Liver (tissue), 9 donors: ENCODE results near the gene IL22RA1. TPM values are rescaled to one million over a fixed set of nuclear protein-coding genes. Genes with fewer than 3 reads are reported as not detected.

Experiments
- DNase-seq: peaks from one replicate; pipeline ENCODE4 v3.0.0-alpha.2; 2017; ENCODE audit warnings: low spot score
- H3K27ac ChIP-seq, 2 donors: one replicate each; pipeline ENCODE4 v1.7.0; 2013; ENCODE audit warnings: inconsistent platforms in 2 of 2, low read length in 2 of 2, control low read depth in 1 of 2, low read depth in 1 of 2, mild to moderate bottlenecking in 1 of 2
- H3K27me3 ChIP-seq, 4 donors: one replicate each; pipeline versions ENCODE4 v1.6.1 to v1.7.0; 2013; ENCODE audit warnings: low read length in 3 of 4, inconsistent platforms in 1 of 4, mild to moderate bottlenecking in 1 of 4, moderate library complexity in 1 of 4; ENCODE audit not compliant: control insufficient read depth in 4 of 4, insufficient read depth in 4 of 4
- H3K36me3 ChIP-seq, 4 donors: one replicate each; pipeline versions ENCODE4 v1.6.1 to v1.7.0; 2013; ENCODE audit warnings: low read length in 3 of 4, mild to moderate bottlenecking in 3 of 4, low read depth in 1 of 4, moderate library complexity in 1 of 4; ENCODE audit not compliant: control insufficient read depth in 4 of 4, insufficient read depth in 3 of 4
- H3K4me1 ChIP-seq, 4 donors: one replicate each; pipeline versions ENCODE4 v1.6.1 to v1.7.0; 2013; ENCODE audit warnings: low read length in 3 of 4, mild to moderate bottlenecking in 3 of 4, moderate library complexity in 1 of 4; ENCODE audit not compliant: control insufficient read depth in 4 of 4, insufficient read depth in 4 of 4
- H3K4me3 ChIP-seq, 3 donors: one replicate each; pipeline versions ENCODE4 v1.6.1 to v1.7.0; 2013; ENCODE audit warnings: low read length in 3 of 3, control low read depth in 1 of 3, low read depth in 1 of 3, mild to moderate bottlenecking in 1 of 3
- H3K9ac ChIP-seq, 2 donors: one replicate each; pipeline ENCODE4 v1.7.0; 2013; ENCODE audit warnings: low read length in 2 of 2, mild to moderate bottlenecking in 2 of 2, moderate library complexity in 2 of 2, control low read depth in 1 of 2, low read depth in 1 of 2
- H3K9me3 ChIP-seq, 4 donors: one replicate each; pipeline versions ENCODE4 v1.6.1 to v1.7.0; 2013; ENCODE audit warnings: low read length in 3 of 4; ENCODE audit not compliant: control insufficient read depth in 4 of 4
- EGR1 ChIP-seq, 2 donors: IDR thresholded peaks; 2 replicates each; pipeline ENCODE4 v1.6.1; 2016 to 2018; ENCODE audit warnings: antibody characterized with exemption in 2 of 2, low read depth in 2 of 2
- FOXA1 ChIP-seq: IDR thresholded peaks from 2 replicates; pipeline ENCODE4 v1.6.1; 2016; ENCODE audit warnings: antibody characterized with exemption
- FOXA2 ChIP-seq: IDR thresholded peaks from 2 replicates; pipeline ENCODE4 v1.6.1; 2016; ENCODE audit warnings: antibody characterized with exemption
- GABPA ChIP-seq, 2 donors: IDR thresholded peaks in 1 of 2; conservative IDR thresholded peaks in 1 of 2; 2 replicates each; pipeline ENCODE4 v1.6.1; 2016; ENCODE audit warnings: antibody characterized with exemption in 2 of 2, mild to moderate bottlenecking in 1 of 2, moderate library complexity in 1 of 2
- HNF4A ChIP-seq, 2 donors: conservative IDR thresholded peaks; 2 replicates each; pipeline ENCODE4 v1.6.1; 2016; ENCODE audit warnings: antibody characterized with exemption in 2 of 2, mild to moderate bottlenecking in 2 of 2
- HNF4G ChIP-seq: IDR thresholded peaks from 2 replicates; pipeline ENCODE4 v1.6.1; 2016; ENCODE audit warnings: antibody characterized with exemption
- JUND ChIP-seq, 2 donors: IDR thresholded peaks; 2 replicates each; pipeline ENCODE4 v1.6.1; 2016; ENCODE audit warnings: antibody characterized with exemption in 2 of 2
- NR2F2 ChIP-seq: IDR thresholded peaks from 2 replicates; pipeline ENCODE4 v1.6.1; 2016; ENCODE audit warnings: antibody characterized with exemption
- RAD21 ChIP-seq, 2 donors: IDR thresholded peaks; 2 replicates each; pipeline ENCODE4 v1.6.1; 2016; ENCODE audit warnings: antibody characterized with exemption in 2 of 2, mild to moderate bottlenecking in 2 of 2
- RXRA ChIP-seq, 2 donors: IDR thresholded peaks; 2 replicates each; pipeline ENCODE4 v1.6.1; 2017 to 2018; ENCODE audit warnings: antibody characterized with exemption in 2 of 2, mild to moderate bottlenecking in 1 of 2
- SP1 ChIP-seq: IDR thresholded peaks from 2 replicates; pipeline ENCODE4 v1.6.1; 2018; ENCODE audit warnings: antibody characterized with exemption, mild to moderate bottlenecking
- TAF1 ChIP-seq: conservative IDR thresholded peaks from 2 replicates; pipeline ENCODE4 v1.6.1; 2016; ENCODE audit warnings: antibody characterized with exemption, mild to moderate bottlenecking
- YY1 ChIP-seq: IDR thresholded peaks from 2 replicates; pipeline ENCODE4 v1.6.1; 2016; ENCODE audit warnings: antibody characterized with exemption, mild to moderate bottlenecking
- whole genome bisulfite sequencing: extraction: QIAGEN DNeasy Blood & Tissue Kit; methylation state at CpG from one replicate; pipeline ENCODE4 v1.1.7; 2013; 5-methylcytosine and 5-hydroxymethylcytosine counted together
- polyA plus RNA-seq, 2 donors: library from polyadenylated mRNA; stranded (reverse) in 1 of 2; unstranded in 1 of 2; fragments of 200-250 nt in 1 of 2; fragments of >200 nt in 1 of 2; fragmentation: Nextera tagmentation in 1 of 2; extraction: Ambion mirVana in 1 of 2; gene quantifications; one replicate each; pipeline versions ENCODE4 v1.2.1 to v1.2.3, GENCODE V29; 2013 to 2015
- total RNA-seq, 2 donors: library from RNA; depleted of rRNA; stranded (reverse); fragments of >200 nt; gene quantifications; one replicate each; pipeline ENCODE4 v1.2.3, GENCODE V29; 2014
- TF ChIP-seq, protein P1 (sequence below): IDR thresholded peaks from 2 replicates; pipeline ENCODE4 v1.6.1; 2016; ENCODE audit warnings: antibody characterized with exemption
- TF ChIP-seq, protein P2 (sequence below): fragments of 150-350 bp; IDR thresholded peaks from 2 replicates; pipeline ENCODE4 v1.5.1; 2017; ENCODE audit warnings: improper control_type of control experiment, low read depth, low read length; ENCODE audit not compliant: missing input control
- TF ChIP-seq, protein P3 (sequence below): IDR thresholded peaks from 2 replicates; pipeline ENCODE4 v1.6.1; 2016; ENCODE audit warnings: antibody characterized with exemption
- TF ChIP-seq, protein P4 (sequence below): IDR thresholded peaks from 2 replicates; pipeline ENCODE4 v1.6.1; 2016; ENCODE audit warnings: antibody characterized with exemption
- TF ChIP-seq, protein P5 (sequence below): IDR thresholded peaks from 2 replicates; pipeline ENCODE4 v1.6.1; 2016; ENCODE audit warnings: antibody characterized with exemption, mild to moderate bottlenecking
- donor health status: healthy.
- donor health status: healthy.
- donor health status: healthy.
- donor health status: healthy.
- donor health status: healthy.

Gene IL22RA1
- total and polyA plus RNA-seq, 4 donors = 2.1 to 4.5 (median 3.4) TPM

DNA sequence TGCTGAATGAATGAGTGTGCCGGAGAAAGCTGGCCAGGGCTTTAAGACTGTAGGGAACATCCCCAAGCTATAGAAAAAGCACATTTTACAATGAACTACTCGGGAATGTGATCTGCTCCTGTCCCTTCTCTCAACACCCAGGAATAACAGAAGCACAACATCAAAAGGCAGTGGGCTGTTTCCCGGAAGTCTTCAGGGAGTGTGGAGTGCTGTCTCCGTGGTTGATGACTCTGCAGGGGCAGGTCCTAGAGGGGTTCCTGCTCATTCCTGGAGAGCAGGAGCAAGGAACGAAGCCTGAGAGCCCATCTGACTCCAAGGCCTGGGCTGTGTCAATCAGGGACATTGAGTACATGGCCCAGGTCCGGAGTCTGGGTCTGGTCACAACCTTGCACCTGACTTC is 4.9 kb upstream of the IL22RA1 start:
- Histone ChIP-seq H3K4me1 (peaks cover 0 to 25% (median 16%) of the 10 kb centered on the region in 4 donors), H3K27ac (no peak overlapping the region), H3K9me3 (no peaks in the 10 kb centered on the region), H3K36me3 (no peaks in the 10 kb centered on the region), H3K9ac (no peak overlapping the region), H3K4me3 (no peak overlapping the region), H3K27me3 (no peaks in the 10 kb centered on the region)
- no peak for DNase-seq
- 74% methylated on average over 6 of the region's 6 CpGs for WGBS
- TF ChIP-seq HNF4A (conservative IDR thresholded peaks at IDR 0.05) (no peak), EGR1 (IDR thresholded peaks at IDR 0.05; ENCODE audit: low read depth in 2 of 2) (no peak), NR2F2 (no peak), FOXA1 (no peak), RXRA (IDR thresholded peaks at IDR 0.05) (no peak)
- TF ChIP-seq, protein P1, sequence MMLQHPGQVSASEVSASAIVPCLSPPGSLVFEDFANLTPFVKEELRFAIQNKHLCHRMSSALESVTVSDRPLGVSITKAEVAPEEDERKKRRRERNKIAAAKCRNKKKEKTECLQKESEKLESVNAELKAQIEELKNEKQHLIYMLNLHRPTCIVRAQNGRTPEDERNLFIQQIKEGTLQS = no peak
- TF ChIP-seq, protein P2, sequence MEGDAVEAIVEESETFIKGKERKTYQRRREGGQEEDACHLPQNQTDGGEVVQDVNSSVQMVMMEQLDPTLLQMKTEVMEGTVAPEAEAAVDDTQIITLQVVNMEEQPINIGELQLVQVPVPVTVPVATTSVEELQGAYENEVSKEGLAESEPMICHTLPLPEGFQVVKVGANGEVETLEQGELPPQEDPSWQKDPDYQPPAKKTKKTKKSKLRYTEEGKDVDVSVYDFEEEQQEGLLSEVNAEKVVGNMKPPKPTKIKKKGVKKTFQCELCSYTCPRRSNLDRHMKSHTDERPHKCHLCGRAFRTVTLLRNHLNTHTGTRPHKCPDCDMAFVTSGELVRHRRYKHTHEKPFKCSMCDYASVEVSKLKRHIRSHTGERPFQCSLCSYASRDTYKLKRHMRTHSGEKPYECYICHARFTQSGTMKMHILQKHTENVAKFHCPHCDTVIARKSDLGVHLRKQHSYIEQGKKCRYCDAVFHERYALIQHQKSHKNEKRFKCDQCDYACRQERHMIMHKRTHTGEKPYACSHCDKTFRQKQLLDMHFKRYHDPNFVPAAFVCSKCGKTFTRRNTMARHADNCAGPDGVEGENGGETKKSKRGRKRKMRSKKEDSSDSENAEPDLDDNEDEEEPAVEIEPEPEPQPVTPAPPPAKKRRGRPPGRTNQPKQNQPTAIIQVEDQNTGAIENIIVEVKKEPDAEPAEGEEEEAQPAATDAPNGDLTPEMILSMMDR = no peak

DNA sequence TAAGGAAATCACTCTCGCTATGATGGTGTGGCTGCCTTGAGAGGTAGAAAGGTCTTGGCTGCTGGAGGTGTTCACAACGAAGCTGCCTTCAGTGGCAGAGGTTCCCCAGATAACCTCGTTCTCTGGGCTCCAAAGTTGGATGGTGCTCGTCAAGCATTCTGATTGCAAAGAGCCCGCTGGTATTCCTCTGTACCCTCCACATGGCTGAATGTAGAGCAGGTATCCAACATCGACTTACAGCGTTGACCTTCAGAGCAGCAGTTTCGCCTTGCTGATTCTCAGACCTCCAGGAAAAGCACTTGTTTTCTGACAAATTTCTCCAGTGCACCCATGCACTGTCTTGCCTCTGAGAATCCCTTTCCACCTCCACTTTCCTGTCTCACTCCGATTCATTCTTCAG is 4.3 kb upstream of the IL22RA1 start:
- H3K36me3 ChIP-seq = no peaks in the 10 kb centered on the region
- H3K9me3 ChIP-seq = no peaks in the 10 kb centered on the region
- H3K4me3 ChIP-seq = no peak overlapping the region
- WGBS = 93% methylated on average over 9 of the region's 9 CpGs
- no peak overlapping the region for H3K9ac ChIP-seq
- no peak for TF ChIP-seq FOXA1
- no peak for TF ChIP-seq JUND (IDR thresholded peaks at IDR 0.05)
- TF ChIP-seq, protein P1 = no peak
- TF ChIP-seq FOXA2 = no peak
- no peak for TF ChIP-seq TAF1
- no peak for TF ChIP-seq RXRA (IDR thresholded peaks at IDR 0.05)
- TF ChIP-seq, protein P2 = no peak
- TF ChIP-seq, protein P3, sequence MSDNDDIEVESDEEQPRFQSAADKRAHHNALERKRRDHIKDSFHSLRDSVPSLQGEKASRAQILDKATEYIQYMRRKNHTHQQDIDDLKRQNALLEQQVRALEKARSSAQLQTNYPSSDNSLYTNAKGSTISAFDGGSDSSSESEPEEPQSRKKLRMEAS = no peak
- no peak for TF ChIP-seq EGR1 (IDR thresholded peaks at IDR 0.05; ENCODE audit: low read depth in 2 of 2)
- TF ChIP-seq YY1 = no peak
- TF ChIP-seq, protein P4, sequence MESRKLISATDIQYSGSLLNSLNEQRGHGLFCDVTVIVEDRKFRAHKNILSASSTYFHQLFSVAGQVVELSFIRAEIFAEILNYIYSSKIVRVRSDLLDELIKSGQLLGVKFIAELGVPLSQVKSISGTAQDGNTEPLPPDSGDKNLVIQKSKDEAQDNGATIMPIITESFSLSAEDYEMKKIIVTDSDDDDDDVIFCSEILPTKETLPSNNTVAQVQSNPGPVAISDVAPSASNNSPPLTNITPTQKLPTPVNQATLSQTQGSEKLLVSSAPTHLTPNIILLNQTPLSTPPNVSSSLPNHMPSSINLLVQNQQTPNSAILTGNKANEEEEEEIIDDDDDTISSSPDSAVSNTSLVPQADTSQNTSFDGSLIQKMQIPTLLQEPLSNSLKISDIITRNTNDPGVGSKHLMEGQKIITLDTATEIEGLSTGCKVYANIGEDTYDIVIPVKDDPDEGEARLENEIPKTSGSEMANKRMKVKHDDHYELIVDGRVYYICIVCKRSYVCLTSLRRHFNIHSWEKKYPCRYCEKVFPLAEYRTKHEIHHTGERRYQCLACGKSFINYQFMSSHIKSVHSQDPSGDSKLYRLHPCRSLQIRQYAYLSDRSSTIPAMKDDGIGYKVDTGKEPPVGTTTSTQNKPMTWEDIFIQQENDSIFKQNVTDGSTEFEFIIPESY = no peak
- no peak for TF ChIP-seq SP1
- no peak for TF ChIP-seq HNF4G
- TF ChIP-seq HNF4A (conservative IDR thresholded peaks at IDR 0.05) = no peak
- no peak for TF ChIP-seq NR2F2
- TF ChIP-seq, protein P5, sequence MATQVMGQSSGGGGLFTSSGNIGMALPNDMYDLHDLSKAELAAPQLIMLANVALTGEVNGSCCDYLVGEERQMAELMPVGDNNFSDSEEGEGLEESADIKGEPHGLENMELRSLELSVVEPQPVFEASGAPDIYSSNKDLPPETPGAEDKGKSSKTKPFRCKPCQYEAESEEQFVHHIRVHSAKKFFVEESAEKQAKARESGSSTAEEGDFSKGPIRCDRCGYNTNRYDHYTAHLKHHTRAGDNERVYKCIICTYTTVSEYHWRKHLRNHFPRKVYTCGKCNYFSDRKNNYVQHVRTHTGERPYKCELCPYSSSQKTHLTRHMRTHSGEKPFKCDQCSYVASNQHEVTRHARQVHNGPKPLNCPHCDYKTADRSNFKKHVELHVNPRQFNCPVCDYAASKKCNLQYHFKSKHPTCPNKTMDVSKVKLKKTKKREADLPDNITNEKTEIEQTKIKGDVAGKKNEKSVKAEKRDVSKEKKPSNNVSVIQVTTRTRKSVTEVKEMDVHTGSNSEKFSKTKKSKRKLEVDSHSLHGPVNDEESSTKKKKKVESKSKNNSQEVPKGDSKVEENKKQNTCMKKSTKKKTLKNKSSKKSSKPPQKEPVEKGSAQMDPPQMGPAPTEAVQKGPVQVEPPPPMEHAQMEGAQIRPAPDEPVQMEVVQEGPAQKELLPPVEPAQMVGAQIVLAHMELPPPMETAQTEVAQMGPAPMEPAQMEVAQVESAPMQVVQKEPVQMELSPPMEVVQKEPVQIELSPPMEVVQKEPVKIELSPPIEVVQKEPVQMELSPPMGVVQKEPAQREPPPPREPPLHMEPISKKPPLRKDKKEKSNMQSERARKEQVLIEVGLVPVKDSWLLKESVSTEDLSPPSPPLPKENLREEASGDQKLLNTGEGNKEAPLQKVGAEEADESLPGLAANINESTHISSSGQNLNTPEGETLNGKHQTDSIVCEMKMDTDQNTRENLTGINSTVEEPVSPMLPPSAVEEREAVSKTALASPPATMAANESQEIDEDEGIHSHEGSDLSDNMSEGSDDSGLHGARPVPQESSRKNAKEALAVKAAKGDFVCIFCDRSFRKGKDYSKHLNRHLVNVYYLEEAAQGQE = no peak
- TF ChIP-seq RAD21 (IDR thresholded peaks at IDR 0.05) = no peak
- TF ChIP-seq GABPA (IDR thresholded peaks at IDR 0.05 in 1 of 2, conservative IDR thresholded peaks at IDR 0.05 in 1 of 2) = no peak
- DNase-seq = no peak
- H3K27me3 ChIP-seq = no peaks in the 10 kb centered on the region
- H3K27ac ChIP-seq = no peak overlapping the region
- peaks cover 0 to 31% (median 20%) of the 10 kb centered on the region in 4 donors for H3K4me1 ChIP-seq
